NCI-H446 treated with DMSO at 0.1 percent for 48 hours (cell line): ENCODE measurements around the gene PXDN.
A peak's percentile ranks its signal among the peaks of the same experiment; 100 is the strongest.

ENCODE experiments used
- DNase-seq: peaks from one replicate; lab custom pipeline; 2025; lab: John Stamatoyannopoulos, UW

PXDN gene

DNA sequence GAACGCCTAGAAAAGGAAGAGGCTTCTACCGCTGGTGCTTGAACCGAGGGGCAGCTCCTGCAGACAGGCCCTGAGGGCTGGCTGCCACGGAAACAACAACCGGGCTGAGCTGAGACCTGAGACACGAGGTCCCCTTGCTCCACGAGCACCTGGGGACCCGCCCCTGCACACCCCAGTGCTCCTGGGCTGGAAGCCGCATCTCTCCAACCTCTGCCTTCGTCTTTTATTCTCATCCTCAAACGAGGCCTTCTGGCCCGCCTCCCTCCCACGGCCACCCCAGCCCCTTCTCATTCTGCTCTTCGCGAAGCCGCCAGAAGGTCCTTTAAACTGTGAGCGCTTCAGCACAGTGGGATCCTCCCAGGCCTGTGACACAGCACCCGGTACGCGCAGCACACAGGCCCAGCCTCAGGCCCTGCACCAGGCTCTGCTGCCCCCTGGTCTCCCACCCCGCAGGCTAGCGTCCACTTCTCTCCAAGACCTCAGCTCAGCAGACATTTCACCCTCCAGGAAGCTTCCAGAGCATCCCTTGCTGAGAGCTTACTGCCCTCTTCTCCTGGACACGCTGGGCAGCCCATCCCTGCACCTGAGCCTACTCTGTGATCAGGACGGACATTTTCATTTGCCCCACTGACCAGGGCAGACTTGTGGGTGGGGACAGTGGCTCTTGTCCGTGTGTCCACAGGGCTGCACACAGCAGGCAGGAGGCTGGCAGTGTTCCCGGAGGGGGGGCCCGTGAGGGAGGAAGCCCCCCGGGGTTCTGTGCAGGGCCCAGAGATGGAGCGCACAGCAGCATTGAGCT is 149.7 kb downstream of the PXDN start:
- DNase-seq, result no peak

DNA sequence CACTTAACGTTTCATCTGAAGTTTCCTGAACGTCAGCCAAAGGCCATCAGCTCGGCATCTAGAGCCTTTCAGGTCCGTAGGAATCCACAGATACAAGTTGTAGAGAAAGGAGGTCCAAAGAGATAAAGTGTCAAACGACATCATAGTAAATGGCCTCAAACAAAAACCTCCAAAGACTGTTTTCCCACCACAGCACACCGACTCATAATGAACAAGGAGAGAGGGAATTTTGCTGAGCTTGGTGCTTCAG is 150.3 kb downstream of the PXDN start:
- no peak for DNase-seq

DNA sequence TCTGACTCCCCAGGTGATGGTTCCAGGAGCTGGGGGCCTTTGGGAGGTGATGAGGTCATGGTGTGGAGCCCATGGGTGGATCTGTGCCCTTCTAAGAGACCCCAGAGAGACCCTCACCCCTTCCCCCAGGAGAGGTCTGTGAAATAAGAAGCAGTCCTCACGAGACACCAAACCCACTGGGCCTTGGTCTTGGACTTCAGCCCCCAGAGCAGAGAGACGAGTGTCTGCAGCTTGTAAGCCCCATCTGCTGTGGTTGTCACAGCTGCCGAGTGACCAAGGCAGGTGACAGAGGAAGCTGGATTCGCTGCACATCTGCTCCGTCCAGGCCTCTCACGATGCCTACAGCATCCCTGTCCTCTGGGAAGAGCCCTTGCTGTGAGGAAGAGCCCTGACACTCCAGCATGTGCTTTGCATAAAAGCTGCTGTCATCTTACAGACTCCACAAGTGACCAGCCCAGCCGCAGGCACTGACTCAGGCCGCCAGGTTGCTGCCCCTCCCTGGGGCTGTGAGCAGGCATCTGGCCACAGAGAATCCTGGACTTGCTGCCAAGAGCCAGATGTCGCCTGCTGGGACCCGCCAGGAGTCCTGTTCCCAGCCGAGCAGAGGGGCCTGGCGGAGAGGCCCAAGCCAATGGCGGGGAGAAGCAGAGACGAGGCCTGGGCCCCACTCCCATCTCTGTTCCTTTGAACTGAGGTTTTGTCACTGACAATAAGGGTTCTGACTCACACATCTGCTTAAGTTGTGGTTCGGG is 150.8 kb downstream of the PXDN start:
- DNase-seq, result peak; percentile 53

DNA sequence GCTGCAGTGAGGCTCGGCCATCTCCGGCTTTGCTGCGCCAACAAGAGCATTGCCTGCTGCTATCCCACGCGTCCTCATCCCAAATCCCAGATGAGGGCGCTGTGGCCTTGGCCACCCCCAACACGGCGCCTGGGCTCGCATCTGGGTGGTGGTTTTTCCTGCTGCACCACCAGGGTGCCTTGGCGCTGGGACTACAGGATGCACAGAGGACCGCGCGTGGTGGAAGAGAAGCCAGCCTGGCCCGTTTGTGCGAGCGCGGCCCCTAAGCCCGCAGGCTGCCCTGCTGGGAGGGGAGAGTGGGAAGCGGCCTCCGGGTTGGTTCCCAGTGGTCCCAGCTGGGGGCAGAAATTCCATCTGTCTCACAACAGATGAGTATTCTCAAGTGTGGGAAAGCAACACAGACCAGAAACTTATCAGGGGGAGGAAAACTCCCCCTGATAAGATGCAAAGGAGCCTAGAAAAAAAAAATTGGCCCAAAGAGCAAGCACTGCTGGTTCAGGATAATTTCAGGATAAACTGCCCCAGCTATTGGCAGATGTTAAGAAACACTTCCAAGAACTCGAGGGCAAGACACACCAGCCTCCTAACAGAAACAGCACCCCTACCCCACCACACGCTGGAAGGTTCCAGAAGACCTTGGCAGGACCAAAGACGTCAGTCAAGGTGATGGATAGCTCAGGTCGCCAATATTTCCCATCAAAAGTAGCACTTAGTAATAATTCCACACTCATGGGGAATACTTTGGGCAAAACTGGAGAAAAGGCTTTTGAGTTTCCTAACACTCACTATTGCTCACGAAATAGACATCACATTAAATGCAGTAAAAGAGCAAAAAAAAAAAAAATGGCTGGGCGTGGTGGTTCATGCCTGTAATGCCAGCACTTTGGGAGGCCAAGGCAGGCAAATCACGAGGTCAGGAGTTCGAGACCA is 152.1 kb downstream of the PXDN start:
- peak; percentile 75 for DNase-seq

DNA sequence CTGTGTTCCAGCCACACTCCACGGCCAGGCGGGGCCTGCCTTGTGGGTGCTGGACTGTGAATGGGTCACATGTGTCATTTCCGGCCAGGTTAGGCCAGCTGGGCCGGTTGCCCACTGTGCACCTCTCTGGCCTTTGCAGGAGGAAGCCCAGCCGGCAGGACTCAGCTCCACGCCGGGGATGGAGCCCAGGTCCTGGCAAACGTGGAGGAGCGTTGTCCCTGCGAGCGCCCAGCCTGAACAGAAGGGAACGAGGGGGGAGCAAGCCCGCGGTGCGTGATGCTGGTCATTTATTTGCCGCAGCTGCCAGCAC is 152.9 kb downstream of the PXDN start:
- no peak for DNase-seq

DNA sequence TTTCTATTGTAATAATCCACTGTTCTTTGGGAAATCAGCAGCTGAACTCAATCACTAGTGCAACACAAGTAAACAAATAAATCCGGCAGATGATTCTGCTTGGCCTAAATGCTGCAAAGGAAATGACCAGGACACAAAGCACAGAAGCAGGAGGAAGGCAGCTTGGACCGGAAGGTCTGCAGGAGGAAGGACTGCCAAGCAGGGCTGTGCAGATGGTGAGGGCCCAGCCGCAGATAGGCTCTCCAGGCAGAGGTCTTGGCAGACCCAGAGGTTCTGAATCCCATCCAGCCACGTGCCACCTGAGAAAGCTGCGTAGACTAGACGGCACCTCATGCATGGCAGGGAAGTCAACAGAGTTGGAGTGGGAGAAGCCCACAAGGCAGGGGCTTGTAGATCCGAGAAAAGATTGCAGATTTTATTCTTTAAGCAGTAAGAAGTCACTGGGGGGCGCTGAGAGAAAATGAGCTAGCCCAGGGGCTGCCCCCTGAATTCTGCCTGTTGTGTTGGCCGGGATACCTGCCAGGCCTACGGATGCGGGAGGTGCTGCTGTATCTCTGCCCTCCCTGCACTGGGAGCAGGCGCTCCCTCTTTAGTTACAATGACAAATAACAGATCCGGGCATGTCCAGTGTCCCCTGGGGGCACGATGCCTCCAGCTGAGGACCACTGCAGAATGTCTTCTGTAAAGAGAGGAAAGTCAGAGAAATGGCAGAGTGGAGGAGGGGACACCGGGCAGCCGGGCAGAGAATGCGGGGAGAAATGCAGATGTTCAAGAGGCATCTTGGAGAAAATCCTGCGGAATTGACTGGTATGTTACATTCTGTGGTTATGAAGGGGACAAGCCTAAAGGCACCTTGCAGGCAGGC is 153.5 kb downstream of the PXDN start:
- peak; percentile 65 for DNase-seq

DNA sequence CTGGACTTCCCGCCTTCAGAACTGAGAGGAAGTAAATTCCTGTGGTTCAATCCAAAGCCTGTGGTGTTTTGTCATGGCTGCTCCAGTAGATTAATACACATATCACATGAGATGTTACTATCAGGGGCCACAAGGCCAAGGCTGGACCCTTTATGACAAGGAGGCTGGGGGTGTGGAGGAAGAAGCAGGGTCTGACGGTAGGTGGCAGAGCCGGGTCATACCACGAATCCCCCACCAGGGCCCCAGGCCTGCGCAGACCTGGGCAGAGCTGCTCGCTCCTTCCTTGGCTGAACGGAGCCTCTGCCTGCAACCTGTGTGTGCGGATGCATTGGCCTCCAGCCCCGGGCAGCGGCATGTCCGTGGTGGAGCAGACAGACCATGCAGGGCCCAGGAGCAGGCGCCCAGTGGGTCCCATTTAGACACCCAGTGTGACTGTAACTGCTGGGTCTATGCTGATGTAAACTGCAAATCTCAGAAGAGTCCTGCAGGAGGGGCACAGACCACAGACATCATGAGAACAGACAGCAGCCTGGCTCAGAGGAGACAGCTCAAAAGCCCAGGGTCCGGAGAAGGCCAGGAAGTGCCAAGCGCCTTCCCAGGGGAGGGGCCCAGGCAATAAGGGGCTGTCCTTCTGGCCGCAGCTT is 155.2 kb downstream of the PXDN start:
- DNase-seq, result no peak

DNA sequence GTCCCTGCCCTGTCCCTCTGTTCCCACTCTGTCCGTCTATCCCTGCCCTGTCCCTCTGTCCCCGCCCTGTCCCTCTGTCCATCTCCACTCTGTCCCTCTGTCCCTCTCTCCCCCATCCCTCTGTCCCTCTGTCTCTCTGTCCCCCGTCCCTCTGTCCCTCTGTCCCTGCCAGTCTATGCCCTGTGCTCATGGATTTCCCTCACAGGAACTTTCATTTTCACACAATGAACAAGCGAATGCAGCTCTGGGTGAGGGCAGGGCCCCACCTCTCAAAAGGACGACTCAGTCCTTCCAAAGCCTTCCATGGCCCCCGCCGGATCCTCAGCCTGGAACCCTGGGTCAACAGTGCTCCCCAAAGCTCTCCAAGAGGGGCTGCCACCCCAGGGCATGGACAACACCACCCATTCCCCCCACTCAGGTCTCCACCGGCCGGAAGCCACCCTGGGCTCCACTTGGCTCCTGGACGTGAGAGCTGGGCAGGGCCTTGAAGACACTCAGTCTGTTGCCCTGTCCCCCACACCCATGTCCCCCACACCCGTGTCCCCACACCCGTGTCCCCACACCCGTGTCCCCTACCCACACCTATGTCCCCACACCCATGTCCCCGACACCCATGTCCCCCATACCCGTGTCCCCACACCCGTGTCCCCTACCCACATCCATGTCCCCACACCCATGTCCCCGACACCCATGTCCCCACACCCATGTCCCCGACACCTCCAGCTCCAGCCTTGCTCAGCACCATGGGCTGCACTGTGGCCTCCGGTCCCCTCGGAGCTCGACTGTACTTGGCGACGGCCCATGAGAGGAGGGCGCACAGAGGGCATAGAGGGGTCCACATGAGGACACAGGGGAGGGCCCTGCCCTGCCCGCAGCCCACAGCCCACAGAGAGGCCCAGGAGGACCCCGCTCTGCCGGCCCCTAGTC is 156.0 kb downstream of the PXDN start:
- DNase-seq, result no peak

DNA sequence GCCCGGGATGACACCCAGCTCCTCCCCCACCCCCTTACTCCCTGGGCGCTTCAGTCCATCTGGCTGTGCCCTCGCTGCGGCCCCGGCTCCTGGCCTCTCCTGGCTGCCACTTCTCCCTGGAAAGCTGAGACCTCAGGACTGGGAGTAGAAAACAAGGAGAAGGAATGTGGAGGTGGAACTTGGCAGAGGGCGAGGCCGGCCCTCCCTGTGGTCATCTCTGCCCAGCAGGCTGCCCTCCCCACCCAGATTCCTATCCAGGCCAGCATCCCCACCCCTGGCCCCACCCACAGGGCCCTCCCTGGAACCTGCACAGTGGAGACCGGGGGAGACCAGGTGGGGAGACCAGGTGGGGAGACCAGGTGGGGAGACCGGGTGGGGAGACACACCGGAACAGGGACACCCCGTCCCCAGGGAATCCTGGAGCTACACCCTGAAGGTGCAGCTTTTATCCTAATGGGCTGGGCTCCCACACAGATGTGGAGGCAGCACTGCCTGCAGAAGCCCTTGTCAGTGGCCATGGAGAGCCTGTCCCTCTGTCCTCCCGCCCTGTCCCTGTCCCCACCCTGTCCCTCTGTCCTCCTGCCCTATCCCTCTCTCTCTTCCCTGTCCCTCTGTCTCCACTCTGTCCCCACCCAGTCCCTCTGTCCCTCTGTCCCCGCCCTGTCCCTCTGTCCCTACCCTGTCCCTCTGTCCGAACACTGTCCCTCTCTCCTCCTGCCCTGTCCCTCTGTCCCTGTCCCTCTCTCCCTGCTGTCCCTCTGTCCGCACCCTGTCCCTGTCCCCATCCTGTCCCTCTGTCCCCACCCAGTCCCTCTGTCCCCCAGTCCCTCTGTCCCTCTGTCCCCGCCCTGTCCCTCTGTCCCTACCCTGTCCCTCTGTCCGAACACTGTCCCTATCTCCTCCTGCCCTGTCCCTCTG is 157.1 kb downstream of the PXDN start:
- no peak for DNase-seq

DNA sequence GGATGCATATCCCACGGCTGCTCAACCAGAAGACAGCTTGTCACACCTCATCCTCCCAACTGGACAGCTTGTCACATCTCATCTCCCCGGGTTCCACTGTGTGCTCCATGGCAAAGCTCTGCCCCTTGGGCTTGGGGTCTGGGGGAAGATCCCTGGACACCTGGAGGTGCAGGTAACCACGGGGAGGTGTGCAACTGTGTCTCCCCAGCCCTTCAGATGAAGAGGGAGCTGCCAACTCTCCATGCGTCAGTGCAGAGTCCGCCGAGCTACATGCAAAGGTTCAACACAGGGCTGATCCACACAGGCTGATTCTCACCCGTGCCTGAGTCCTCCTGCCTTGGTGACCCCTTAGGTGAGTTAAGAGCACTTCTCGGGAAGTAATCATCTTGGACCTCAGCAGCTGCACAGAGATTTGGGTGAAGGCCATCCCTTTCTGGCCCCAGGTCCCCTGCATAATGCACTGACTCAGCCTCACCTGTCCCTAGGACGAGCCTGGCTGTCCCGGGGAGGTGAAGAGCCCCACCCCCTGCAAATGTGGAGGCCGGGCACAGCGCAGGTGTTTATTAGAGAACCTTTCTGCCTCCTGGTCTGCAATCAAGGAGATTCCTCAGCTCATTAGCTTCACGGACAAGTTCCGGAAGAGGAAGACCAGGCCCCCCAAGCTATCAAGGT is 157.9 kb downstream of the PXDN start:
- DNase-seq, result no peak

DNA sequence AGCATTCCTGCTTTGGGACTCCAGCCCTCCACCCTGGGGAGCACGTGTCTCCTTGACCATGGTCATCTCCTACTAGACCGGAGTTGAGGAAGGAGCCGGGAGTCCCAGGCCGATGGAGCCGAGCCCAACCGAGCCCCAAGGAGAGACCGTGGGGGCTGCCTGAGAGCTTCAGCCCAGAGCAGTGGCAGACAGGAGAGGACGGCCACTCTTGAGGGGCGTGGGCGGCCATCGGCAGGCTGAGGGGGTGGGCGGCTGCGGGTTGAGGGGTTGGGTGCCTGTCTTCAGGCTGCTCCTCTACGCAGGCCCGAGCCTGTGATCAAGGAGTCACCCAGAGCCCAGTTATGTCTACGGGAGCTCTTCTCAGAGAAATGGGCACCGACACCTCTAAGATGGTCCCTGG is 158.7 kb downstream of the PXDN start:
- DNase-seq, result no peak

DNA sequence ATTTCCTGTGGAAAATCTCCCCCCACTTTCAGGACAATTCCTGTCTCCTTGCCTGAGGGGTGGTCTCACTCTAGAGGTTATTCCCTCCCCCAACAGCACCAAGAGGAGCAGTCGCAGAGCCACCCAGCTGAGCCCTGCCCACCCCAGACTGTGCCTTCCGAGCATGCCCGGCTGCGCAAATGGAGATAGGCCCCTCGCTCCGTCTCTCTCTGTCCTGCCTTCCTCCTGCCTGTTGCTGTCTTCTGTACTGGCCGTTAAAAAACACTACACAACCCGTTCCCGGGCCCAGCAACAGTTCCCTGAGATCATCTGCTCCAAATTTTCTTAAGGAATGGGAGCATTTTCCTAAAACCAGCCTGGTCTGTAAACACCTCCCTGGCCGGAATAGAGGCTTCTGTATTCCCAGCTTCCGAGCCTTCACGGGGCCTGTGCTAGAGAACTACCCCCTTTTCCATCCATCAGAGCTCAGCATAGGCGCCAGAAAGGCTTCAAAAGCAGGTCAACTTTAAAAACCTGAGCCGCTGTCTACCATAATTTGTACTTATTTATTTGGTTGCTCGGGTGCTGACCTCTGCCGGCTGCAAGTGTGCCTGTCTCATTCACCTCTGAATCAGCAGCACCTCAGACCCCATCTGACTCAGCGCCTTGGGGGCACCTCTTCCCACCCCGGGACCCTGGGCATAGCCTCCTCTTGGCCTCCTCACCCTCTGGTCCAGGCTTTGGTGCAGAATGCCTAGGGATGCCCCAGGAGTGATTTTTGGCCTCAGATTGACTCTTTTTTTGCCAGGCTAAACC is 159.4 kb downstream of the PXDN start:
- no peak for DNase-seq

DNA sequence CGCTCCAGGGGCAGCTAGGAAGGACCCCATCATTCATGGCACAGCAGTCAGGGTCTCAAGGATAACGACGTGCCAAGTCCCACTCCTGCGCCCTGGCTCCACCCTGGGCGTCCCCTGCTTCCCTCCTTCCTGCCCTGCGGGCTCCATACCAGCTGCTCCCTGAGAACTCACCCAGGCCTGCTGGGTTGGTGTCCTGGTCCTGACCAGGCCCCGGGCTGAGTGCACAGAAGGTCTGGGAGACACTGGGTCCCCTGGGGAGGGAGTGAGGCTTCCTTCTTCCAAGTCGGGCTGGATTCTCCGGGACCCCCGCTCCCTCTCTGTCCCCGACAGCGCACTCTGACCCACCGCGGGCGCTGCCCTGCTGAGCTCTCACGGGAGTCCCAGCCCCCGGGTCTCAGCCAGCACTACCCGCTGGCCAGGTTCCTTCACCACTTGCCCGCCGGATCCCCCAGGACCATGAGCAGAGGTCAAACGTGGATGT is 160.2 kb downstream of the PXDN start:
- DNase-seq, result no peak

DNA sequence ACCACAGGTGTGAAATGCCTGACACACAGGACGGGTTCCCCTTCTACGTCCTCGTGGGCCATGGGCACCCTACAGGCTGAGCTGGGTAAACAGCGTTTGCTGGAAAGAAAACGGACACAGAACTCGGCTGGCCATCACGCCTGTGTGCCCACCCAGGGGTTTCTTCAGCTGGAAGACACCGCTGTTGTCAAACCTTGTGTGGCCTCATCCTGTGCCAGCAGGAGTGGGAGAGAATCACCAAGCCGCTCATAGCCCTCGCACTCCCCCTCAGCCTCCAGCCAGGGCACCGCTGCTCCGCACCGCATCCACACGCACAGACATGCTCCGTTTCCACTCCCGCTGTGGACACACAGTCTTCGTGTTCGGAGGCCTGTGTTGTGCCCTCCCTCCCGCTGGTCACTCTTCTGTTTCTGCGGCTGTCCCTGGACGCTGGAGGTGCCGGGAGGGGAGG is 161.4 kb downstream of the PXDN start:
- no peak for DNase-seq

DNA sequence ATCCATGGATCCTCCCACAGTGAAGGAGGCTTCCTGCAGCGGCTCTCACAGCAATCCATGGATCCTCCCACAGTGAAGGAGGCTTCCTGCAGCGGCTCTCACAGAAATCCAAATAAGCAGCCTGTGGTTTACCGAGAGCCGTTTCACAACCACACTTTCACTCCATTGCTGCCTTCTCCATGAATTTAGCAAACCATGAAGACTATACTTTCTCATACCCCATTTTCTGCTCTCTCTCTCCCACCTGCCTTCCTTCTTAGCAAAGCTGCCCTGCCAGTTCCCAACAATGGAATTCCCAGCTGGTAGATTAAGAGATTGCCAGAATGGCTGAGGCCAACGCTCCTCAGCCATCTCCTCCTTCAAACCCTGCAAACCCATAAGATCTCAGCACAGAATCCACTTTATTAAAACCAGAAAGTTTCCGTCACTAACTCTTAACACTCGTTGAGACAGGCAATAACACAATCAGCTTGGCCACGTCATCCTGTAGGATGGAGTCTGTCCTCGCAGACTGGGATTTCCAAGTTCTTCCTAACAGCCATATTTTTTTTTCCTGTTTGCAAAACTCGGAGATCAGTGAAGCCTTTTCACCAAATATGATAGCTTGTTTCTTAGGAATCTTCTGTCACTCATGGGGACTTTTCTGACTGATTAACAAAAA is 162.2 kb downstream of the PXDN start:
- no peak for DNase-seq
